HS-27A (cell line): ENCODE data around the gene STRN4.
"Not testable (repeated sequence)": the region's sequence is repeated elsewhere in the genome, so short reads cannot be mapped to it uniquely, and the experiment has no call there.

ENCODE experiments used
- DNase-seq: peaks from one replicate; pipeline ENCODE4 v3.0.0-alpha.2; 2012; ENCODE audit warnings: low read depth, missing footprints

STRN4 gene

DNA sequence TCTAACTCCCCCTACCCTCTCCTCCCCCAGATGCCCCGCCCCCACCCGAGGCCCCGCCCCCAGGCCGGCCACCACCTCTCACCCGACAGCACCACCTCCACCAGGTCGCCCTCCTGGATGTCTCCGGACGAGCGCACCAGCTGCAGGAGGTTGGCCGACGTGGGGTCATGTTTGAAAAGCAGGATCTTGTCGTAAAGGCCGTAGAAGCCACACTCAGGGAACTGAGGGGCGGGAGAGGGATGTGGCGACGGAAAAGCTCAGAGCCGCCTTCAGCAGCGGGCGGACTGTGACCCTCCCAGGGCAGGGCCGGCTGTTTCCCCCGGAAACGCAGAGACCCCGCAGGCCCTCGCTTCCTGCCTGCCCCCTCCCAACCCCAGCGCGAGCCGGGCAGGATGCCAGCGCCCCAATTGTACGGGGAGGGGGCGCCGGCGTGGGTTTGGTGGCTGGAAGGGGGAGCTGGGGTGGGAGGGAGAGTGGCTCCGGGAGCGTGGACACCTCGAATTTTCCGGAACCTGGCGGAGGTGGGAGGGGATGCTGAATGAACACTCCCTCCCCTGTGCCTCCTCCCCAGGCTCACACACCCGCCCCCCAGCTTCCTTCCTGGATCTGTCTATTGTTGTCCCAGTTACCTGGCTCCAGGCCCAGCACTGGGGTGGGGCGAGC lies 32.3 kb downstream of the STRN4 start:
- DNase-seq, result no peak

DNA sequence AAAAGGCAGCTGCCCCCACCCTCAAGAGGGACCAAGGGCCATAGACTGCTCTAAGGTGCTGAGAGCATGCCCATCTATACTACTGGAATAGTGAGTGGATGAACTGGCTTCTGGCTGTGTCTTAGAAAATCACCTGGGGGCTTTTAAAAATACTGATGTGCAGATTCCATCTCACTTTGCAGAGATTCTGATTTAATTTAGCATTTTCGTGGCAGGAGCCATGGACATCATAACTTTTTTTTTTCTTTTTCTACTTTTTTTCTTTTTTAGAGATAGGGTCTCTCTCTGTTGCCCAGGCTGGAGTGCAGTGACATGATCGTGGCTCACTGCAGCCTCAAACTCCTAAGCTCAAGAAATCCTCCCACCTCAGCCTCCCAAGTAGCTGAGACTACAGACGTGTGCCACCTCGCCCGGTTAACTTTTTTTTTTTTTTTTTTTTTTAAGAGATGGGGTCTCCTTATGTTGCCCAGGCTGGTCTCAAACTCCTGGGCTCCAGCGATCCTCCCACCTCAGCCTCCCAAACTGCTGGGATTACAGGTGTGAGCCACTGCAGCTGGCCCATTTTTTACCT lies 33.4 kb downstream of the STRN4 start:
- not testable (repeated sequence) for DNase-seq

DNA sequence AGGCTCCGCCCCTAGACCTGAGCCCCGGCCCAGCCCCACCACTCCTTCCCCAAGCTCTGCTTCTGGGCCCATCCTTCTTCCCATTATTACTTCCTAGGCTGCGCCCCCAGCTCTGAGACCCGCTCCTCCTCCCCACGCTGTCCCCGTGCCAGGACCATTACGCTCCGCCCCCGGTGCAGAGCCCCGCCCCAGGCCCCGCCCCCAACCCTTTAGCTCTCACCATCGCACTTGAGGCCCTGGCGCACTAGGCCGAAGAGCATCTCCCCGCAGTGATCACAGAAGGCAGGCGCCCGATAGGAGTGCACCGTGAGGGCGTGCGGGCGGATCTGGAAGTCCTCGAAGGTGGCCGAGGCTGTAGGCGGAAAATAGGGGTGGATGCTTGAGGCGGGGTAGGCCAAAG lies 35.6 kb downstream of the STRN4 start:
- no peak for DNase-seq

DNA sequence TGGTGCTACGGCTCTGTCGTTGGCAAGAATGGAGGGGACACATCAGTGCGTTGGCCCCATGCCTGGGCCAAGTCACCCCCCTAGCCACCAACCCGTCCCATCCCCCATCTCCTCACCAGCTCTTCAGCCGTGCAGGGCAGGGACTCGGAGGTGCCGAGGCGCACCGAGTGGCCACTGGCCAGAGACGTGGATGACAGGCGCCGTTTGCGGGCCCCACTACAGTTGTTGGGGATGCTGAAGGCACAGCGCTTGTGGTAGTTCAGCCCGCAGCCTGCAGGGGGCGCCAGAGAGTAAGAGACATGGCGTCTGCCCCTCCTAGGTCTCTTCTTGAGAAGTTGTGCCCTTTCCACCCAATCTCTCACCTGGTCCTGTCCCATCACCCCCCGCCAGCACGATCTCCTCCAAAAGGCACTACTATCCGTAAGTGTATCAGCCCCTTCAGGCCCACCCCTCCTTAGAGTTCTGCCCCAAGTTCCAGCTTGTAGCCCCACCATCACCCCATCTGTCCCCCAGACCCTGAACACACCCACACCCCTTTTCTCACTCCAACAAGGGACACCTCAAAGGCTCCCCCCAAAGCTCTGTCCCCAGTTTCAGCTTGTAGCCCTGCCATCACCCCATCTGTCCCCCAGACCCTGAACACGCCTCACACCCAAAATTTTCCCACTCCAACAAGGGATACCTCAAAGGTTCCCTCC lies 41.7 kb downstream of the STRN4 start:
- DNase-seq, result no peak

DNA sequence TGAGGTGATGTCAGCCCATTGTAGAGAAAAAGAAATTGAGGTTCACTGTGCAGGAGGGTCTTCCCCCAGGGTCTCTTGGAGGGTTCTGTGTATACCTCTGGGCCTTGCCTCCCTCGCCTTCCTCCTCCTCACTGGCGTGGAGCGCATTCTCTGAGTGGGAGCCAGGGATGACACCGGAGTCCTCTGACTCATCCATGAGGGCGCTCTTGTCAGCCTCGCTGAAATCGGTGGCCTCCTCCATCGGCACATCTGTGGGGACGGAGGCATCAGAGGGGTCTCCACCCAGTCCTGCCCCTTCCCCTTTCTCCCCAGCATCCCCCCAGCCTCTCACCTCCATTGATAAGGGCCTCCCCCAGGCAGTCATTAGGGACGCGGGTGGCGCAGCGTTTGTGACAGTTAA lies 45.5 kb downstream of the STRN4 start:
- no peak for DNase-seq

DNA sequence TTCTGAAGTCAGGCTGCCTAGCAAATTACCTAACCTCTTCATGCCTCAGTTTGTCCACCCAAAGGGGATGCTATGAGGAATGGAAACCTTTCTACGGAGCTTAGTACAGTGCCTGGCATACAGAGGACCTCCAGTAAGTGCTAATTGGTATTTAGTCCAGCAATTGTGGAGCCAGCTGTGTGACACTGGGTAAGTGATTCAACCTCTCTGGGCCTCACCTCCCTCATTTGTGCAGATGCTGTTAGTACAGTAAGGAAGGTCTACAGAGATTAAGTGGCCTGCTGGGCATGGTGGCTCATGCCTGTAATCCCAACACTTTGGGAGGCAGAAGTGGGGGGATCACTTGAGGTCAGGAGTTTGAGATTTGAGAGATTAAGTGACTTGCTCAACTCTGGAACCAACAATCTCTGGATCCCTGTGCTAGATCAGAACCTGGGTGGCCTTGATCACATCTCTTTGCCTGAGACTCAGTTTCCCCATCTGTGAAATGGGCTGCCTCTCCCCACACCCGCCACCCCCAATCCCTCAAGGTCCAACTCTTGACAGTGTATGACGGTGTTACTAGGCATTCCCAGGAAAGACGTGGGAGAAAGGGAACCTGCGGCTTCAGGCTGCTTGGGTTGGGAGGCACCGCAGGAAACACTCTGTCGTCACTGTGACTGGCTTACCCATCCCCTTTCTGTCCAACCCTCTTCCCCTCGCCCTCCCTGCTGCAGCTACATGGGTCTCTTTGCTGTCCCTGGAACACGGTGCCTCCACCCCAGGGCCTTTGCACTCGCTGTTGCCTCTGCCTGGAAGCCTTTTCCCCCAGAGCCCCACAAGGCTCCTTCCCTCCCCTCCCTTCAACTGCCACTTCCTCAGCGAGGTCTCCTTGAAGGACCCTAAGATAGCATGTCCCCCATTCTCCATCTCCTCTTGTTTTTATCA lies 47.6 kb downstream of the STRN4 start:
- DNase-seq, result no peak

DNA sequence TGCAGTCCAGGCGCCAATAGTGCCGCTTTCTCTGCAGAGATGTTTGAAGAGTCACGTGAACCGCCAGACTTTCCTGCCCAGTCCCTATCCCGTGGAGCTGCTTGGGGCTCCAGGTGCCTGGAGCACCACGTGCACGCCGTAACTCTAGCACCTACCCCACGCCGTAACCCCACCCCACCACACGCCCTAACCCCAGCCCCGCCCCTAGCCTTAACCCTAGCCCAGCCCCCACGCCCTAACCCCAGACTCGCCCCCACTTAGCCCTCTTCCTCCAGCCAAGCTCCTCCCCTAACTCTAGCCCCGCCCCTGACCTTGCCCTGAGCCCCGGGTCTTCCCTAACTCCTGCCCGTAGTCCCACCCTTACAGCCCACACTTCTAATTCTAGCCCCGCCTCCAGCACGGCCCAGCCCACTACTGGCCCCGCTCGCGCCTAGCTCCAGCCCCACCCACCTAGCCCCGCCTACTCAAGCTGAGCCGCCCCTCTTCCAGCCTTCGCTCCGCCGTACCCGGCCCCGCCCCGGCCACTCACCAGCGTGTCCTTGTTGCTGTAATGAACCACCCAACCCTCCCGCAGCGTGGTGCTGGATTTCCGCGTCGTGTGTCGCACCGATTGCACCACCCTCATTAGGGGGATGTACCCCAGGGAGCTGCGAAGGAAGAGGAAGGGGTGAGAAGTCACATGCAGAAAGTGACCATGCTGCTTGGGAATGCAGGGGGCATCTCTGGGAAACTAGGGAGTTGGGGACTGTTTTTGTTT lies 48.9 kb downstream of the STRN4 start:
- no peak for DNase-seq

DNA sequence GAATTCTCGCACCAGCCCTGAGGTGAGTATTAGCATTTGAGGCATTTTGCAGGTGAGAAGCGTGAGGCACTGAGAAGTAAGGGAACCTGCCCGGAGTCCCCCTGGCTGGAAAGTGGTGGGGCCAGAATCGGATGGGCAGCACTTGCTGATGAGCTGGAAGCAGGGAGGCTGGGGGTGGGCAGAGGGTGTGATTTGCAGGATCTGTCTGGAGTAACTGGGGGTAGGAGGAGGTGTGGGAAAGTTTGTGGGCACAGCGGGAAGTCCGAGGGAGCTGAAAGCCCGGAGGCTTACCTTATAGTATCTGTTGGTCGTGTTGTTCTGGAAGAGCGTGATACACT lies 49.4 kb downstream of the STRN4 start:
- DNase-seq, result no peak

DNA sequence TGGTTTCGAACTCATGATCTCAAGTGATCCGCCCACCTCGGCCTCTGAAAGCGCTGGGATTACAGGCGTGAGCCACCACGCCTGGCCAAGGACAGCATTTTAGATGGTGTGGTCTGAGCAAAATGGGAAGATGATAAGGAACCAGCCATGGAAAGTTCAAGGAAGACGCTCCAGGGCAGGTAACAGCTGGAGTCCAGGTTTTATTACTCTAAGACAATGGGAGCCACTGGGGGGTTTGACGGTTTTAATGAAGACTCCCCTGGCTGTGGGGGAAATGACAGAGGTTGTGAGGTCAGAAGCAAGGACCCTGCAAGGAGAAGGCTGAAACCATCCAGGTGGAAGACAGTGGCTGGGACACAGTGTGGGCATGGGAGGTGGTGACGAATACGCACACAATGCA lies 50.2 kb downstream of the STRN4 start:
- DNase-seq, result no peak

DNA sequence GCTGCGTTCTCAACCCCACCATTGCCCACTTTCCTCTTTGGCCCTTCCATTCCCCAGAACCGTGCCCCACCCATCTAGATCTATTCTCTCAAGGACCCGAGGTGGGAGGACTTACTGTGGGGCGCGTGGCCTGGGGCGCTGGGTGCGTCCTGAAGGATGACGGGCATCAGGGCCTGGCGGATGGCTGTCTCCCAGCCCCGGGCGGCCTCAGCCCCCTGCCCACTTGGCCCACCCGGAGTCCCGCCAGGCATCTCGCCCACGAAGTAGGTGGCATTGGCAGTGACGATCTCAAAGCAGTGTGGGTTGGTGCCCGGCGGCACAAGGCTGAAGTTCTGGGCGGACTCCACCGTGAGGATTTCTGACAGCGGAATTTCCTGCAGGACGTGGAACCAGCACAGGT lies 52.5 kb downstream of the STRN4 start:
- DNase-seq, result no peak

DNA sequence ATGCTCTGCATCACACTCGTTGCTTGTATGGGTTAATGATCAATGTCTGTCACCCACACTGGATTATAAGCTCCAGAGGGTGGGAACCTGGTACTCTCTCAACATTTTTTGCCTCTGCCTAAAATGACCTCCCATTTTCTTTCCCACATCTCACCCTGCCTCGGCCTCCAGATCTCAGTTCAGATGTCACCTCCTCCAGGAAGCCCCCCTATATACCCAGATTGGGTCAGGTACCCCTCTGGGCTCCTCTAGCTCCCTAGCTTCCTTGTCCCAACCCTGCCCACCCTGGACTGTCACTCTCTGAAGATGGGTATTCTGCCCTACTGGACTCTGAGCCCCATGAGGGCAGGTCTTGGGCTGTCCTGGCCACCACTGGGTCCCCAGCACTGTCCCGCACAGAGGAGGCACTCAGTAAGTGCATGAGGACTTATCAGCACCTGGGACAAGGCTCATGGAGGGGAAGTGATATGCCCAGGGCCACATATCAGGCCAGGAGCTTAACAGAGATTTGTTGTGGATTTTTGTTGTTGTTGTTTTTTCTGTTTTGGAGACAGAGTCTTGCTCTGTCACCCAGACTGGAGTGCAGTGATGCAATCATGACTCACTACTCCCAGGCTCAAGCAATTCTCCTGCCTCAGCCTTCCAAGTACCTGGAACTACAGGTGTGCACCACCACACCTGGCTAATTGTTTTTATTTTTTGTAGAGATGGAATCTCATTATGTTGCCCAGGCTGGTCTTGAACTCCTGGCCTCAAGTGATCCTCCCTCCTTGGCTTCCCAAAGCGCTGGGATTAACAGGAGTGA lies 53.1 kb downstream of the STRN4 start:
- no peak for DNase-seq

DNA sequence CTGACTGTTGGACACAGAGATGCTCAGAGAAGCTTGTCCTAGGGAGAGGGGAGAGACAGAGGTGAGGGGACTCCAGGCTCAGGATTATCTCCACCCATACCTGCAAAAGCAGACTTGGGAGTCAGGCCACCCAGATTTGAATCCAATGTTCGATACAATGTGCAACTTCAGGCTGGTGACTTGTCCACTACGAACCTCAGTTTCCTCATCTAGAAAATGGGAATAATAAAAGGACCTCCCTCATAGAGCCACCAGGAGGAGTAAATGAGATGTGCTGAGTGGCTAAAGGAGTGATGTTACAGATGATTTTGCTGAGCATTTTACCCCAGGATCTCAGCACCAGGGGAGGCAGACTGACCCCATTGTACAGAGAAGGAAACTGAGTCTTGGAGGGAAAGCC lies 54.3 kb downstream of the STRN4 start:
- no peak for DNase-seq

DNA sequence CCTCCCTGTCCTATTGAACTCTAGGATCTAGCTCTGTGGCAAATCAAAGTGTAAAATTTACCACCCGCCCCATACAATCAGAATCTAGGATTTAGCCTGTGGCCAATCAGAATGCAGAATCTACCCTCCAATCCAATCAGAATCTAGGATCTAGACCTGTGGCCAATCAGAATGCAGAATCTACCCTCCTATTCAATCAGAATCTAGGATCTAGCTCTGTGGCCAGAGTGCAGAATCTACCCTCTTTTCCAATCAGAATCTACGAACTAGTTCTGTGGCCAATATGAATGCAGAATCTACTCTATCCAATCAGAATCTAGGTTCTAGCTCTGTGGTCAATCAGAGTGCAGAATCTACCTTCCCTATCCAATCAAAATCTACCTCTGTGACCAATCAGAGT lies 55.1 kb downstream of the STRN4 start:
- no peak for DNase-seq

DNA sequence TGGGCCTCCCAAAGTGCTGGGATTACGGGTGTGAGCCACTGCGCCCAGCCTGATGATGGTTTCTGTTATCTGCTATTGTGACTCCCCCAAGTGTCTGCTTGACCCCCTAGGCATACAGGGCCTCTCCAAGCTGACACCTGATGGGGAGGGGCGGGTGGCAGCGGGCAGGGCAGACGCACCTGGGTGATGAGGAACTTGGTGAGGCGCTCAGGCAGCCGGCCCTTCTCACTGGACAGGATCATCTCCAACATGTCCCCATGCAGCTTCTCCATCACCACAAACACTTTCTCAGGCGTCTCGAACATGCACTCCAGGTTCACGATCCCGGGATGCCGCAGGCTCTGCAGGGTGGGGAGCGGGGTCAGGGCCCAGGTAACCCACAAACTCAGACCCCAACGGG lies 56.9 kb downstream of the STRN4 start:
- no peak for DNase-seq

DNA sequence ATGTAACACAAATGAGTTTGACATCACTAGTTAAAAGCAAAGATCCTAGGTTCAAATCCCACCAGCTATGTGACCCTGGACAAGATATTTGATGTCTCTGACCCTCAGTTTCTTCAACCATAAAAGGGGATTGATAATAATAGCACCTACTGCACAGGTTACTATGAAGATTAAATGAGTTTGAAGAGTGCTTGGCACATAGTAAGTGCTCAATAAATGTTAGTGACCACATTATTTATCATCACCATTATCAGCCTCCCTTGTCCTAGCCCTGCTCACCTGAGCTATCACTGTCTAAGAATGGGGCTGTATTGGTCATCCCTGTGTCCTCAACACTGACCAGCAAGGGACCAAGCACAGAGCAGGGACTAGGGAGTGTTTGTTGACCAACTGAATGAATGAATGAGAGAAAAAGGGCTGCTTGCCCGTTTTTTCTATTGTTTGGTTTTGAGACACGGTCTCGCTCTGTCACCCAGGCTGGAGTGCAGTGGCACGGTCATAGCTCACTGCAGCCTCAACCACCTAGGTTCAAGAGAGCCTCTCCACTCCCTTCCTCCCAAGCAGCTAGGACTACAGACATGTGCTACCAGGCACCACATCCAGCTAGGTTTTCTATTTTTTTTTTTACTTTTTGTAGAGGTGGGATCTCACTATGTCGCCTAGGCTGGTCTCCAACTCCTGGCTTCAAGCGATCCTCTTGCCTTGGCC lies 58.7 kb downstream of the STRN4 start:
- DNase-seq, result no peak

DNA sequence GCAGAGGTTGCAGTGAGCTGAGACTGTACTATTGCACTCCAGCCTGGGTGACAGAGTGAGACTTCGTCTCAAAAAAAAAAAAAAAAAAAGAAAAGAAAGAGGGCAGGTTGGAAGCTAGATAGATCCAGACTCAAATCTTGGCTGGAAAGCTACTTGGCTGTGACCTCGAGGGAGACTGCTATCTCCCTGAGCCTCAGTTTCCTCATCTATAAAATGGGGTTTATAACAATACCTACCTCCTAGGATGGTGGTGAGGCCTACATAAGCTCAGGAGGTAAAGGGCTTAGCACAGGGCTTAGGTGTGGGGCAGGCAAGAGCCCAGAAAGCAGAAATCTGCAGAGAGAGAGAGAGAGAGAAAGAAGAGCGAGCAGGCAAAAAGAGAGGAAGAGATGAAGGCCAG lies 61.1 kb downstream of the STRN4 start:
- DNase-seq, result no peak

DNA sequence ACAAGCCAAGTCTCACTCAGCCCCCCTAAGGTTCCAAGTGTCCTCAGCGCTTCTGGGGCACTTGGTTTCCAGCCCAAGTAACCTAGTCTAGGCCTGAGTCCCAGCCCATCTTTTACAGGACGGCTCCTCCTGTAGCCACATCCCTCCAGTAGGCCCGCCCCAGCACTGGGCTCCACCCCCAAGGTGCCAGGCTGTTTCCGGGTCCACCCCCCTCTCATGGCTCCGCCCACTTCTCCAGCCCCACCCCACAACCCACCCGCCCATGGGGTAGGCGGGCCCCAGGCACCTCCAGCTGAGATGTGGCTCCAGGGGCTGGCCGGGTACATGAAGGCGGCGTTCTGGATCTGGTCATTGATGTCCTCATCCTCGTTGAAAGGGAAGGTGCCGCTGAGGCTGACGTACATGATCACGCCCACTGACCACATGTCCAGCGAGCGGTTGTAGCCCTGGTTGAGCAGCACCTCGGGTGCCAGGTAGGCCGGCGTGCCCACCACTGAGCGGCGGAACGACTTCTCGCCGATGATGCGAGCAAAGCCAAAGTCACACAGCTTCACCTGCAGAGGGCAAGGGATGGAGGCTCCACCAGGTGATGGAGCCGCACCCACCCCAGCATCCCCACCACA lies 68.0 kb downstream of the STRN4 start:
- no peak for DNase-seq

DNA sequence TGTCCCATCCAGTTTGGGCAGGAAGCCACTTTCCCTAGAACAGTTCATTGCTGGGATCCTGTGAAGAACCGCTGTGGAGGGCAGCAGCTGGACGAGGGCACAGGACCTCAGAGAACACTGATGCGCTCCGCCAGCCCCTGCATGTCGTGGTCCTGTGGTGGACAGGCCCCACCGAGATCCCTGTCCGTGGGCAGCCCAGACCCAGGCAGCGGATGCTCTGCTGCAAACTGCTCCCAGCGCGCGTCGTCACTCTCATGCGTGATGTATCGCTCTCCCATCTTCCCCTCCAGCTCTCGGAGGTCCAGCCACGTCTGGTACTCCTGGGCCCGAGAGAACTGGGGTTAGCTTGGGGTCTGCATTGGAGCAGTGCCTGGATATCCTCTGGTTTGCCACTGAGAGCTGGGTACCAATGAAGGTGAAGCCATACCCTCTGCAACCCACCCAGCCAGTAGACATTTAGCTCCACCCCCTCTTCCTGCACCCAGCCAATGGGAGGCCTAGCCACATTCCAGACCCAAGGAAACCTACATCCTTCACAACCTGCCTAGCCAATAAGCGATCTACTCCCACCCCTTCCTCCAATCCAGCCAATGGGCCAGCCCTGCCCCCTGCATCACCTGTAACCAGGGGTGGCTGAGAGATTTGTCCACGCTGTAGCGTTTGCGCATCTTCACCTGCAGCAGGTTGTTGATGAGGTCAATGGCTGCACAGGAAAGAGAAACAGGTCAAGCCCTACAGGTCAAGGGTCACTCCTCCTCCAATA lies 71.7 kb downstream of the STRN4 start:
- DNase-seq, result no peak

DNA sequence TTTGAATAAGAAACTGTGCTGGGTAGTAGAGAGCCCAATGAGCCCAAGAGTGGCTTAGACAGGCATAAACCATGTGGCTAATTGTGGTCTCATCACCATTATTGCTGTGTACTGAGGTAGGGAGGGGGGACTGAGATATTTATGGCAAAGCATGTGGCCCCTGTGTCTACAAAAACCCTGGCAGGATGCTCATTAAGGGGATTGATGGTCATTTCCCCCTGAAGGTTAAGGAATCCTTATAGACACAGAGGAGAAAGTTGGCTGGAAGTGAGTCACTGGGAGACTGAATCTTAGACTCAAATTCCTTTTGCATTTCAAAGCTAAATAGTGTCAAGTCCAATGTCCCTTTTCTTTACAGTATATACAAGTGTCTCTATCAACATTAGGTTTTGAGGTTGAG lies 75.4 kb downstream of the STRN4 start:
- DNase-seq, result no peak
